ENCODE results near the gene RC3H1. TPM values are rescaled to one million over a fixed set of nuclear protein-coding genes. Genes with fewer than 3 reads are reported as not detected.

The RC3H1 gene
- polyA plus RNA-seq, 2 of the 4 experiments (the other 2 are of a cell fraction): 4.0 to 12.7 TPM

- no peak for TF ChIP-seq CTCF (IDR thresholded peaks at IDR 0.05)
- TF ChIP-seq ZNF302 (CRISPR knock-in tag; IDR thresholded peaks at IDR 0.05): no peak
- TF ChIP-seq ESRRA (IDR thresholded peaks at IDR 0.05; ENCODE audit: borderline replicate concordance, low read length): no peak
- TF ChIP-seq SMC3 (IDR thresholded peaks at IDR 0.05): no peak
- TF ChIP-seq NPAS2 (CRISPR knock-in tag; IDR thresholded peaks at IDR 0.05; ENCODE audit: borderline replicate concordance): no peak
Measured at GRCh38 chr1:173920861-173921260, 101.3 kb downstream of the RC3H1 start (continued).

DNA sequence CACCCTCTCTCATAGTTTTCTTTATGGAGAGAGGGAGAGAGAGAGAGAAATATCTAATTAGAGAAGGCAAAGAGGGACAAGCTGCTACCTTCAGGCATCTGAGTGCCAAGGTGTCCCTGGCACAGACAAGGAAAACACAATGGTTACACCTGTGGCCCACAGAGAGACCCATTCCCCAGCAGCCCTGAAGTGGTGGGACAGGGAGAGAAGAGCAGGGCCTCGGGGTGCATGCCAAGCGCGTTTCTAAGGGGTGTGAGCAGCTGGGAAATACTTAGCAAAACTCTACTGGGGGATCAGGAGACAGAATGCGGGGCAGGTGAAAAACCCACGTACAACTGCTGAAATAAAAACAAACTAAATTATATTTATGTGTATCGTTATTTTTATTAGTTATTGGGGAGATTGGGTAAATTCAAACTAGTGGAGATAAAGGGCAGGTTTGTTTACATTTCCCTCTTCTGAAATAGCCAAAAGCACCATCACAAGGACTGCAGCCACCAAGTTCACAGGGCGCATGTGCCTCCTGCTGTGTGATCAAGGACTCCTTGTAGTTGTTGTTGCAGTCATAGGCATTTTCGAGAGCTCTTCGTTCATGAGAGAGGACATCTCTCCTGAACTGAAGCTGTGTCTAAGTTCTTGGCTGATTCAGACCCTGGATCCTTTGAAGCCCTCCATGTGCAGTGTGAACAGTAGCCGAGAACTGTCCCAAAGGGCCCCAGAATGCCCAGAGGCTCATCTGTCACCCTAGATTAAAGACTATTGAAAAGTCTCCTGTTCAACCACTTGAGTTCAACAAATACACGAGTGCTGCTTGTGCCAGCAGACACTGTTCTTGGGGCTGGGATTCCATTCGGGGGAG lies 104.3 kb downstream of the RC3H1 start:
- no peak overlapping the region for H3K4me3 ChIP-seq
- no peaks in the 10 kb centered on the region for H3K9me3 ChIP-seq
- no peak overlapping the region for H3K4me2 ChIP-seq
- no peaks in the 10 kb centered on the region for H3K4me1 ChIP-seq
- TF ChIP-seq ZFP36 (IDR thresholded peaks at IDR 0.05; ENCODE audit: borderline replicate concordance, partially characterized antibody) (no peak), CHD4 (IDR thresholded peaks at IDR 0.05; ENCODE audit: borderline replicate concordance) (no peak), NPAS2 (CRISPR knock-in tag; IDR thresholded peaks at IDR 0.05; ENCODE audit: borderline replicate concordance) (no peak), REST (IDR thresholded peaks at IDR 0.05) (no peak), ZSCAN20 (CRISPR knock-in tag; IDR thresholded peaks at IDR 0.05) (no peak), TP53 (CRISPR knock-in tag; IDR thresholded peaks at IDR 0.05) (no peak), RARB (CRISPR knock-in tag; IDR thresholded peaks at IDR 0.05) (no peak), GATA3 (IDR thresholded peaks at IDR 0.05; ENCODE audit: borderline replicate concordance) (no peak), NR3C1 (IDR thresholded peaks at IDR 0.05) (no peak)
- 73% methylated on average over 12 of the region's 12 CpGs for WGBS (ENCODE audit: missing lambda C conversion rate)
- no peak for ATAC-seq
- CTCF ChIA-PET: no interaction called here
- H3K27ac ChIP-seq: no peak overlapping the region
- no peak for FAIRE-seq
- DNase-seq (ENCODE audit: low read depth in 1 of 2, low spot score in 1 of 2): no peak
- POLR2A ChIA-PET: interaction anchor here (1.4 kb wide), 1 partner anchor 50 kb away, joined by 3 read pairs; the partner anchor contains the start of gene ZBTB37

DNA sequence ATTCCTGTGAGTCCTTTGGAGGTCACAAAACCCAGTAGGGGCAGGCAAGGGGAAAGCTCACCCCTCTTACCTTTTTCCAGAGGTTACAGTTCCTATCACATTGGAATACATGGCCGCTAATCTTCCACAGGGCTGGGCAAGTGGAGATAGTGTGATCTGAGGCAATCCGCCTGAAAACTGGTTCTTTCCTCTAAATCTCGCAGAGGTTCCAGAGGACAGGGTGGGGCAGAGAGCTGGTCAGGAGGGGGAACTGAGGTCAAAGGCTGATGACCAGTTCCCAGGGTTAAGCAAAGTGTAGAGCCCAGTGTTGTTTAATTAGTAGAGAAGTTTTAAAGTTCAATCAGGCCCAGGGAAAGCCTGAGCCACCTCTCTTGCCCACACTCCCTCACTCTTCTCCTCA lies 105.0 kb downstream of the RC3H1 start, which contains the start of gene SERPINC1:
Gene SERPINC1, minus strand, starts transcription at position 179 of the 400 bp plus-strand sequence. Its CDS starts 68 bp downstream, at position 111.
- no peak for ATAC-seq
- TF ChIP-seq HEYL (CRISPR knock-in tag; IDR thresholded peaks at IDR 0.05) (no peak), ZNF302 (CRISPR knock-in tag; IDR thresholded peaks at IDR 0.05) (no peak), FOSB (CRISPR knock-in tag; IDR thresholded peaks at IDR 0.05) (no peak), ESRRA (IDR thresholded peaks at IDR 0.05; ENCODE audit: borderline replicate concordance, low read length) (no peak), NPAS2 (CRISPR knock-in tag; IDR thresholded peaks at IDR 0.05; ENCODE audit: borderline replicate concordance) (no peak), SMC3 (IDR thresholded peaks at IDR 0.05) (no peak), KDM1A (IDR thresholded peaks at IDR 0.05; ENCODE audit: low read depth) (no peak), FOSL2 (IDR thresholded peaks at IDR 0.05) (no peak), FOSL2 (CRISPR knock-in tag; IDR thresholded peaks at IDR 0.05) (no peak)
- CTCF ChIA-PET: no interaction called here
- Histone ChIP-seq H3K4me1 (no peaks in the 10 kb centered on the region), H3K4me3 (no peak within 1 kb of the TSS), H3K9me3 (no peaks in the 10 kb centered on the region), H3K27ac (no peak within 1 kb of the TSS), H3K4me2 (no peak within 1 kb of the TSS)
- FAIRE-seq: no peak
- no peak for DNase-seq (ENCODE audit: low read depth in 1 of 2, low spot score in 1 of 2)
- POLR2A ChIA-PET: interaction anchor here (1.4 kb wide), 1 partner anchor 49 kb away, joined by 3 read pairs; the partner anchor contains the start of gene ZBTB37
- 86% methylated on average over 3 of the region's 3 CpGs for WGBS (ENCODE audit: missing lambda C conversion rate)
